ENCODE results near the gene ACADL. TPM values are rescaled to one million over a fixed set of nuclear protein-coding genes. Genes with fewer than 3 reads are reported as not detected.

The ACADL gene
- total RNA-seq, 1 donor = not detected

- H3K4me2 ChIP-seq (ENCODE audit: insufficient read depth, low read length) = no peak overlapping the region
- DNase-seq (ENCODE audit: insufficient read length, low spot score, missing footprints) = no peak
- H3K79me2 ChIP-seq (ENCODE audit: insufficient read depth, low read length) = no peaks in the 10 kb centered on the region
- peaks cover 3% of the 10 kb centered on the region for H3K27me3 ChIP-seq (ENCODE audit: insufficient read depth, low read length)
- no peaks in the 10 kb centered on the region for H4K20me1 ChIP-seq (ENCODE audit: insufficient read depth, low read length)
- H3K4me3 ChIP-seq (ENCODE audit: insufficient read depth, low read length) = no peak overlapping the region
- H3K9me3 ChIP-seq (ENCODE audit: low read depth, low read length) = no peaks in the 10 kb centered on the region
- H3K27ac ChIP-seq (ENCODE audit: low read depth, low read length) = no peak overlapping the region
- no peak overlapping the region for H2AFZ ChIP-seq (ENCODE audit: low read length)
- H3K36me3 ChIP-seq (ENCODE audit: insufficient read depth, low read length) = no peaks in the 10 kb centered on the region
- TF ChIP-seq, protein P1, sequence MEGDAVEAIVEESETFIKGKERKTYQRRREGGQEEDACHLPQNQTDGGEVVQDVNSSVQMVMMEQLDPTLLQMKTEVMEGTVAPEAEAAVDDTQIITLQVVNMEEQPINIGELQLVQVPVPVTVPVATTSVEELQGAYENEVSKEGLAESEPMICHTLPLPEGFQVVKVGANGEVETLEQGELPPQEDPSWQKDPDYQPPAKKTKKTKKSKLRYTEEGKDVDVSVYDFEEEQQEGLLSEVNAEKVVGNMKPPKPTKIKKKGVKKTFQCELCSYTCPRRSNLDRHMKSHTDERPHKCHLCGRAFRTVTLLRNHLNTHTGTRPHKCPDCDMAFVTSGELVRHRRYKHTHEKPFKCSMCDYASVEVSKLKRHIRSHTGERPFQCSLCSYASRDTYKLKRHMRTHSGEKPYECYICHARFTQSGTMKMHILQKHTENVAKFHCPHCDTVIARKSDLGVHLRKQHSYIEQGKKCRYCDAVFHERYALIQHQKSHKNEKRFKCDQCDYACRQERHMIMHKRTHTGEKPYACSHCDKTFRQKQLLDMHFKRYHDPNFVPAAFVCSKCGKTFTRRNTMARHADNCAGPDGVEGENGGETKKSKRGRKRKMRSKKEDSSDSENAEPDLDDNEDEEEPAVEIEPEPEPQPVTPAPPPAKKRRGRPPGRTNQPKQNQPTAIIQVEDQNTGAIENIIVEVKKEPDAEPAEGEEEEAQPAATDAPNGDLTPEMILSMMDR (IDR thresholded peaks at IDR 0.05; ENCODE audit: extremely low read depth, low read depth, low read length) = no peak
- peaks cover 13% of the 10 kb centered on the region for H3K4me1 ChIP-seq (ENCODE audit: insufficient read depth, low read length)
Measured at GRCh38 chr2:210174086-210174485, 51.2 kb downstream of the ACADL start.

DNA sequence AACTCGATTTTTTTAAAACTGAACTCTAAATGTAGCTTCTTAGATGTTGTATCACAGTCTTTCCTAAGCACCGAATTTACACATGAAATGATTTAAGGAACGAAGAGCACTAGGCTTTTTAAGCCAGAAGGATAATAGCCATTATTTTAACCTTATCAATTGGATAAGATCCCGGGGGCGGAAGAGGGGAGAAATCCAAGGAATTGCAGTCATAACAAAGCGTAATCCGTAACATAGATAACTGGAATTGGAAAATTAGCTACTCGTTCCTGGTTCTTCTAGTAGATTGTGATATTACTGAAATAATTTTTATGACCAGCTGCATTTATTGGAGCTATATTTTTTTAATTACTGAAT lies 53.0 kb downstream of the ACADL start:
- Histone ChIP-seq H3K4me2 (ENCODE audit: insufficient read depth, low read length) (peak overlapping the region; percentile 98), H3K27me3 (ENCODE audit: insufficient read depth, low read length) (peaks cover 3% of the 10 kb centered on the region), H3K4me3 (ENCODE audit: insufficient read depth, low read length) (peak overlapping the region; percentile 85), H3K79me2 (ENCODE audit: insufficient read depth, low read length) (peaks cover 17% of the 10 kb centered on the region), H2AFZ (ENCODE audit: low read length) (peak overlapping the region; percentile 89), H3K36me3 (ENCODE audit: insufficient read depth, low read length) (no peaks in the 10 kb centered on the region), H3K27ac (ENCODE audit: low read depth, low read length) (peak overlapping the region; percentile 55), H3K9me3 (ENCODE audit: low read depth, low read length) (no peaks in the 10 kb centered on the region), H4K20me1 (ENCODE audit: insufficient read depth, low read length) (no peaks in the 10 kb centered on the region), H3K4me1 (ENCODE audit: insufficient read depth, low read length) (peaks cover 28% of the 10 kb centered on the region)
- no peak for DNase-seq (ENCODE audit: insufficient read length, low spot score, missing footprints)
- TF ChIP-seq, protein P1 (IDR thresholded peaks at IDR 0.05; ENCODE audit: extremely low read depth, low read depth, low read length) = no peak

GRCh38 chr2:210171309-210172218 lies 53.7 kb downstream of the ACADL start, which contains the start of gene KANSL1L:
Gene KANSL1L, minus strand, starts transcription at chr2:210171409. Its CDS starts 16,827 bp downstream, at chr2:210154582.
- peak; percentile 97 for DNase-seq (ENCODE audit: insufficient read length, low spot score, missing footprints)
- H3K4me2 ChIP-seq (ENCODE audit: insufficient read depth, low read length) = peak within 1 kb of the TSS; percentile 98
- TF ChIP-seq, protein P1 (IDR thresholded peaks at IDR 0.05; ENCODE audit: extremely low read depth, low read depth, low read length) = no peak
- peak within 1 kb of the TSS; percentile 96 for H3K27ac ChIP-seq (ENCODE audit: low read depth, low read length)
- no peaks in the 10 kb centered on the region for H4K20me1 ChIP-seq (ENCODE audit: insufficient read depth, low read length)
- H3K79me2 ChIP-seq (ENCODE audit: insufficient read depth, low read length) = peaks cover 23% of the 10 kb centered on the region
- no peaks in the 10 kb centered on the region for H3K36me3 ChIP-seq (ENCODE audit: insufficient read depth, low read length)
- peaks cover 3% of the 10 kb centered on the region for H3K27me3 ChIP-seq (ENCODE audit: insufficient read depth, low read length)
- peak within 1 kb of the TSS; percentile 85 for H3K4me3 ChIP-seq (ENCODE audit: insufficient read depth, low read length)
- H2AFZ ChIP-seq (ENCODE audit: low read length) = peak within 1 kb of the TSS; percentile 93
- H3K9me3 ChIP-seq (ENCODE audit: low read depth, low read length) = no peaks in the 10 kb centered on the region
- peaks cover 28% of the 10 kb centered on the region for H3K4me1 ChIP-seq (ENCODE audit: insufficient read depth, low read length)

Data from osteoblast (primary cell).